KMS-11 (cell line): ENCODE data around the gene MARF1.
A peak's percentile ranks its signal among the peaks of the same experiment; 100 is the strongest.
"Not testable (repeated sequence)": the region's sequence is repeated elsewhere in the genome, so short reads cannot be mapped to it uniquely, and the experiment has no call there.

Experiments used
- H2AFZ ChIP-seq: fragments of 200-600 bp; sonication (generic); 2 replicates; pipeline ENCODE4 v1.6.1; 2016; ENCODE audit warnings: antibody characterized with exemption, mixed run types, low read depth
- H3K27ac ChIP-seq: fragments of 200-600 bp; sonication (generic); 2 replicates; pipeline ENCODE4 v1.6.1; 2016; ENCODE audit warnings: mild to moderate bottlenecking, mixed run types
- H3K27me3 ChIP-seq: fragments of 200-600 bp; sonication (generic); 2 replicates; pipeline ENCODE4 v1.6.1; 2017; ENCODE audit warnings: mild to moderate bottlenecking, low read depth, mixed run types, moderate library complexity; ENCODE audit not compliant: insufficient read depth
- H3K36me3 ChIP-seq: fragments of 200-600 bp; sonication (generic); 2 replicates; pipeline ENCODE4 v1.6.1; 2017; ENCODE audit warnings: mild to moderate bottlenecking, mixed run types; ENCODE audit not compliant: insufficient read depth
- H3K4me1 ChIP-seq: fragments of 200-600 bp; sonication (generic); 2 replicates; pipeline ENCODE4 v1.6.1; 2016; ENCODE audit warnings: mild to moderate bottlenecking, low read depth, mixed run types; ENCODE audit not compliant: poor library complexity, severe bottlenecking
- H3K4me2 ChIP-seq: fragments of 200-600 bp; sonication (generic); 2 replicates; pipeline ENCODE4 v1.7.0; 2016; ENCODE audit warnings: mild to moderate bottlenecking, mixed run types
- H3K4me3 ChIP-seq: fragments of 200-600 bp; sonication (generic); IDR thresholded peaks from 2 replicates; pipeline ENCODE4 v1.6.1; 2017; ENCODE audit warnings: low read depth, low read length, mixed read lengths; ENCODE audit not compliant: insufficient read depth
- H3K79me2 ChIP-seq: fragments of 200-600 bp; sonication (generic); 2 replicates; pipeline ENCODE4 v1.6.1; 2016; ENCODE audit warnings: low read depth, mixed run types; ENCODE audit not compliant: insufficient read depth
- H3K9ac ChIP-seq: fragments of 200-600 bp; sonication (generic); 2 replicates; pipeline ENCODE4 v1.6.1; 2016; ENCODE audit warnings: mild to moderate bottlenecking, mixed run types
- H4K20me1 ChIP-seq: fragments of 200-600 bp; sonication (generic); 2 replicates; pipeline ENCODE4 v1.6.1; 2016; ENCODE audit warnings: mild to moderate bottlenecking, mixed run types; ENCODE audit not compliant: insufficient read depth
- CTCF ChIP-seq: fragments of 200-600 bp; sonication (generic); conservative IDR thresholded peaks from 2 replicates; pipeline ENCODE4 v1.6.1; 2017; ENCODE audit warnings: low read depth, mild to moderate bottlenecking, antibody characterized with exemption, low read length, moderate library complexity, mixed read lengths

Gene MARF1

DNA sequence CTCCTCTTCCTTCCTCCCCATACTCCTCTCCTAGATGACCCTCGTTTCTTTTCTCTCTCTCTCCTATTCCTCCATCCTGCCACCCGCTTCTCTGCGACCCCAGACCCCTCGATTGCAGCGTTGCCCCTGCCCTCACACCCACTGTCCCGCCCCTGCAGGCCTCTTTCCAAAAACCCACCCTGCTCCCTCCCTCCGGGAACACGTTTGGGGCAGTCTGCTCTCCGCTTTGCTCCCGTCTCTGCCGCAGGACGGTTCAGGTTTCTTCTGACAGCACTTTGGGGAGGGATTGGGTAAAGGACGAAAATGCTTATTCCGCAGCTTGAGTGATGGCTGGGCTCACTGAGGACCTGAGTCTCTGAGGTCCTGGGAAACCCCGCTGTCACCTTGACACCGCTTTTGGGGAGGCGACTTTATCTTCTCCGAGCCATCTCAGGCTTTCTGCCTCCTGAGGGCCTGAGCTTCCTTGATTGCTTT lies 7.8 kb upstream of the MARF1 start:
- no peak overlapping the region for H3K4me3 ChIP-seq
- TF ChIP-seq CTCF = no peak
- no peaks in the 10 kb centered on the region for H3K27me3 ChIP-seq
- peak overlapping the region; percentile 47 for H3K27ac ChIP-seq
- no peaks in the 10 kb centered on the region for H4K20me1 ChIP-seq
- peaks cover 54% of the 10 kb centered on the region for H3K79me2 ChIP-seq
- peaks cover 32% of the 10 kb centered on the region for H3K4me1 ChIP-seq
- H3K4me2 ChIP-seq = peak overlapping the region; percentile 95
- peak overlapping the region; percentile 58 for H2AFZ ChIP-seq
- H3K36me3 ChIP-seq = no peaks in the 10 kb centered on the region
- H3K9ac ChIP-seq = peak overlapping the region; percentile 73

DNA sequence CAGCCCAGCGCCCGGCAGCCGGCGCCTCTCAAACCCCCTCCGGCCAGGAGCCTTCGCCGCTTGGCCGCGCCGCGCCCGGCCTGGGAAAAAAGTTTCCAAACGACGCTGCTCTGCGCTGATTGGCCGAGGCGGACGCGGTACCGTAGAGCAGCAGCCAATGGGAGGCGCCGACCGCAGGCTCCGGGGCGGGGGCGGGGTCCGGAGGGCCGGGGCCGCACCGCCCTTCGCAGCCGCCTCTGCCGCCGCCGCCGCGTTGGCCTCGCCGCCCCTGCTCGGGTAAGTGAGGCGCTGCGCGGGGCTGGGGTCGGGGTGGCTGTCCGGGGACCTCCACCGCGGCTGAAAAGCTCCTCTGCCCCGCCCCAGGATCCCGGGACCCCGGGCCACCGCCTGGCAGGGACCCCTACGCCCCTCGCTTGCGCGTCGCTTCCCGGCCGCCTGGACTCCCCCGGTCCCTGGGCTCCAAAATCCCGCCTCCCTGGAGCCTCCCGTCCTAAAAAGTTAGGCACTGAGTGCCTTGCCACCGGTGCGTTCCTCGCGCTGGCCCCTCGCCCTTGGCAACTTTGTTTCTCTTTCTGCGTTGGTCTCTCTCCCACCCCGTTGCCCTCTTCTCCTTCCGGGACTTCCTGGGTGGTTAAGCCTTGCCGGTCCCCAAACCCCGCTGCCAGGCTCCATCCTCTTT lies 7.2 kb upstream of the MARF1 start, which contains the start of gene NDE1:
NDE1 (plus strand) TSS at position 227 of the 679 bp plus-strand sequence. CDS start 14,534 bp downstream, outside the sequence.
- TF ChIP-seq CTCF = no peak
- peak within 1 kb of the TSS; percentile 95 for H3K4me2 ChIP-seq
- peak within 1 kb of the TSS; percentile 80 for H2AFZ ChIP-seq
- peaks cover 50% of the 10 kb centered on the region for H3K79me2 ChIP-seq
- peak within 1 kb of the TSS; percentile 52 for H3K27ac ChIP-seq
- no peak within 1 kb of the TSS for H3K4me3 ChIP-seq
- peaks cover 32% of the 10 kb centered on the region for H3K4me1 ChIP-seq
- H4K20me1 ChIP-seq = no peaks in the 10 kb centered on the region
- no peaks in the 10 kb centered on the region for H3K27me3 ChIP-seq
- no peaks in the 10 kb centered on the region for H3K36me3 ChIP-seq
- peak within 1 kb of the TSS; percentile 73 for H3K9ac ChIP-seq

DNA sequence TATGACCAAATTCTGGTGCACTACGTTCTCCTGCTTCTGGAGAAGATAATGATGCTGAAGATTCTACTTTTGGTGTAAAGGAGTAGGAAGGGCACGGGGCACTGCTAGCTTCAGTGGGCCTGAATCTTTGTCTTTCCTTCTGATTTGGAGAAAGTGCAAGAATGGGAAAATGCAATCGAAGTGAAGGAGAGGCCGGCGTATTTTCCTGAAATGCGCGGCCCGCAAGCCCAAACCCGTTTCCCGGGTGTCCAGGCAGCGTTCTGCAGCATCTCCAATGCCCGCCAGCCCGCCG lies 6.7 kb upstream of the MARF1 start:
- H3K4me1 ChIP-seq = peaks cover 36% of the 10 kb centered on the region
- H3K9ac ChIP-seq = peak overlapping the region; percentile 52; the same call in 1 of the 2 replicates
- no peaks in the 10 kb centered on the region for H3K27me3 ChIP-seq
- H4K20me1 ChIP-seq = no peaks in the 10 kb centered on the region
- no peaks in the 10 kb centered on the region for H3K36me3 ChIP-seq
- H3K79me2 ChIP-seq = peaks cover 45% of the 10 kb centered on the region
- no peak for TF ChIP-seq CTCF
- peak overlapping the region; percentile 80 for H2AFZ ChIP-seq
- no peak overlapping the region for H3K4me3 ChIP-seq
- H3K27ac ChIP-seq = peak overlapping the region; percentile 52; the same call in 1 of the 2 replicates
- H3K4me2 ChIP-seq = peak overlapping the region; percentile 76

- Histone ChIP-seq H2AFZ (peak overlapping the region; percentile 80), H3K4me2 (peak overlapping the region; percentile 76), H3K9ac (peak overlapping the region; percentile 52; the same call in 1 of the 2 replicates), H3K27ac (peak overlapping the region; percentile 52; the same call in 1 of the 2 replicates), H3K79me2 (peaks cover 42% of the 10 kb centered on the region), H3K4me1 (peaks cover 40% of the 10 kb centered on the region)
- H4K20me1 ChIP-seq, H3K4me3 ChIP-seq, H3K36me3 ChIP-seq, H3K27me3 ChIP-seq: not testable (repeated sequence)
Measured at GRCh38 chr16:15649311-15649710, 6.4 kb upstream of the MARF1 start.

GRCh38 chr16:15648135-15648730 lies 5.3 kb upstream of the MARF1 start:
- Histone ChIP-seq H4K20me1 (no peaks in the 10 kb centered on the region), H3K9ac (no peak overlapping the region), H2AFZ (no peak overlapping the region), H3K4me3 (no peak overlapping the region), H3K4me1 (peaks cover 38% of the 10 kb centered on the region), H3K27ac (no peak overlapping the region), H3K4me2 (no peak overlapping the region), H3K27me3 (no peaks in the 10 kb centered on the region), H3K36me3 (no peaks in the 10 kb centered on the region), H3K79me2 (peaks cover 31% of the 10 kb centered on the region)
- TF ChIP-seq CTCF = no peak
